Muscle of arm (tissue), 14 donors: ENCODE results near the gene KDM4F. TPM values are rescaled to one million over a fixed set of nuclear protein-coding genes. Genes with fewer than 3 reads are reported as not detected.
A peak's percentile ranks its signal among the peaks of the same experiment; 100 is the strongest.
"Not testable (repeated sequence)": the region's sequence is repeated elsewhere in the genome, so short reads cannot be mapped to it uniquely, and the experiment has no call there.

ENCODE experiments used
- DNase-seq: peaks from one replicate; pipeline ENCODE4 v3.0.0-alpha.2; 2013
- long read RNA-seq, 11 donors: transcript quantifications; one replicate each; lab custom pipeline, GENCODE V29; 2026
- polyA plus RNA-seq, 12 donors: library from polyadenylated mRNA; unstranded; fragments of 120-200 nt; gene quantifications; one replicate each; pipeline ENCODE4 v1.2.1, GENCODE V29; 2013; ENCODE audit not compliant: insufficient read length in 12 of 12

The KDM4F gene
- polyA plus RNA-seq = not detected
- long read RNA-seq, donor 1 = 0 reads
- long read RNA-seq, donor 2 = 0 reads
- long read RNA-seq, donor 3 = 0 reads
- long read RNA-seq, donor 4 = 0 reads
- long read RNA-seq, donor 5 = 0 reads
- long read RNA-seq, donor 6 = 0 reads
- long read RNA-seq, donor 7 = 0 reads
- long read RNA-seq, donor 8 = 0 reads
- long read RNA-seq, donor 9 = 0 reads
- long read RNA-seq, donor 10 = 0 reads
- long read RNA-seq, donor 11 = 0 reads

- not testable (repeated sequence) for DNase-seq
Observed at GRCh38 chr11:95049122-95049521, at the start of gene KDM4F. Gene KDM4F, plus strand, starts transcription at chr11:95049422.

GRCh38 chr11:95003716-95004115 is 45.5 kb upstream of the KDM4F start:
- DNase-seq = no peak

DNA sequence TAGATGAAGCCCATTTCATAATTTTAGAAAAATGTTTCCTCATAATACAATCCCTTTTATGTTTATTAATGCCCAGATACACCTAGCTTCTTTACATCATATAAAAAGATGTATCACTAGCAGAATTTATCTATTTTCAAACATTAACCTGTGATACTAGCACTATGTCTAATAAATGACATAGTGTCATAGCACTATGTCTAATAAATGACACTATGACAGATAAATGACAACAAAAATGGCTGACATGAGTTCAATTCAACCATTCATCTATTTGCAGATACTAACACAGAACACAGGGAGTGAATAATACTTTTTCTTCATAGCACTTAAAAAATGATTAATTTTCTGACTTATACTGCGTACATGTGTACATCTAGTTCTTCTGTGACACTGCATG is 43.6 kb upstream of the KDM4F start:
- DNase-seq = no peak

GRCh38 chr11:95011376-95011775 is 37.8 kb upstream of the KDM4F start:
- DNase-seq = no peak

DNA sequence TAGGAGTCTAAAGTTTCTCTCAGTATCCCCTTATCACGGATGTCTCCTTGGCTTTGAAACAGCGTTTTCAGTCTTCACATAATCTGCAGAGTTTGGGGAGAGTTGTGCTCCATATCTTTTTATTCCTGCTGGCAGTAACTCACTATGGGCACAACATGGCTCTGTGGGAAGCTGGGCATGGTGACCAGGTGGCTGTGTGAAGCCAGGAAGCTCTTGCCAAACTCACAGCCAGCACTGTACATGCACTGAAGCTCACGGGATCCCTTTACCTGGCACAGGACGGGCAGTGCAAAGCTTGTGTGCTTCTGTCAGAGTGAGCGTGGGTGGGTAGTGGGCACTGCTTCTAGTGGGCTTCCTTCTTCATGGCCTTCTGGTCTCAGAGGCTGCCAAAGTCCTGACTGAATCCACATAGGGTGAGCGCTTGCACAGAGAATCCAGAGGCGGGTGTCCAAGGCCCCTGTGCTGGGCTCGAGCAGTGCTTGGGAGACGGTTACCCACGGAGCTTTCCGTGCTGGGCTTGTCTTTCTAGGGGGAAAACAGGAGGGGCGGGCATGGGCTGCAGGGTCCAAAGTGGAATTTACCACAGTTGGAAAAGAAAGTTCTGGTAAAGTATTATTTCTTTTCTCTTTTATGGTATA is 34.9 kb upstream of the KDM4F start:
- no peak for DNase-seq

- DNase-seq = no peak
Observed at GRCh38 chr11:95016139-95016538, 33.1 kb upstream of the KDM4F start.

- DNase-seq = not testable (repeated sequence)
Observed at GRCh38 chr11:95021468-95021867, 27.8 kb upstream of the KDM4F start.

DNA sequence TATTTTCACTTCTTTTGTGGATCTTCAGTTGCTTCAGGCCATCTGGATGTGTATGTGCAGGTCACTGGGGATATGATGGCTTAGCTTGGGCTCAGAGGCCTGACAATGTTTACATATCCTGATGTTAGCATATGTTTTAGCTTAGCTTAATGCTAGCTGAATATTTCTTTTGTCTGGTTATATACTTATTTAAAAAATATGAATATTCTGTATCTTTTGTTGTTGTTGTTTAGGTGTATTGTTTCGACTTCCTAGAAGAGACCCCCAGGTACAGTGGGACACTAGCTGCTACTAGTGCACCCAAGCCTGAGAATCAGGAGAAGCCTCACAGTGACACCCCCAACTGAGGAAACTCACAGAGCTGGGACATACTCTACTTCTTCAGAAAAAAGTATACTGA is 24.3 kb upstream of the KDM4F start, which contains the start of gene KDM4E:
Gene KDM4E (plus strand): TSS at position 301 of the 400 bp plus-strand sequence. CDS start 300 bp downstream, outside the sequence.
- no peak for DNase-seq

DNA sequence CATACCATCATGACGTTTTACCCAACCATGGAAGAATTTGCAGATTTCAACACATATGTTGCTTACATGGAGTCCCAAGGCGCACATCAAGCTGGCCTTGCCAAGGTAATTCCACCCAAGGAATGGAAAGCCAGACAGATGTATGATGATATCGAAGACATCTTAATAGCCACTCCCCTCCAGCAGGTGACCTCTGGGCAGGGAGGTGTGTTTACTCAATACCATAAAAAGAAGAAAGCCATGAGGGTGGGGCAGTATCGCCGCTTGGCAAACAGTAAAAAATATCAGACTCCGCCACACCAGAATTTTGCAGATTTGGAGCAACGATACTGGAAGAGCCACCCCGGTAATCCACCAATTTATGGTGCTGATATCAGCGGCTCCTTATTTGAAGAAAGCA is 23.6 kb upstream of the KDM4F start:
- DNase-seq = not testable (repeated sequence)

DNA sequence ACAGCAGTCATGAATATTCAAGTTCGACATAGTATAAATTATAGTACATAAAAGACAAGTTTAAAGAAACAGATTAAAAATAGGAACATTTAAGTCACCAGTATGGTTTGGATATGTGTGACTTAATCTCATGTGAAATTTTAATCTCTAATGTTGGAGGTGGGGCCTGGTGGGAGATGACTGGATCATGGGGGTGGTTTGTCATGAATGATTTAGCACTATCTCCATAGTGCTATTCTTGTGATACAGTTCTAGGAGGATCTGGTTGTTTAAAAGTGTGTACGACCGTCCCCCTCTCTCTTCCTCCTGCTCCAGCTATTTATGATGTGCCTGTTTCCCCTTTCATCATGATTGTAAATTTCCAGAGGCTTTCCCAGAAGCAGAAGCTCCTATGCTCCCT is 20.9 kb upstream of the KDM4F start:
- DNase-seq = no peak

GRCh38 chr11:95033051-95033450 is 16.2 kb upstream of the KDM4F start:
- no peak for DNase-seq

DNA sequence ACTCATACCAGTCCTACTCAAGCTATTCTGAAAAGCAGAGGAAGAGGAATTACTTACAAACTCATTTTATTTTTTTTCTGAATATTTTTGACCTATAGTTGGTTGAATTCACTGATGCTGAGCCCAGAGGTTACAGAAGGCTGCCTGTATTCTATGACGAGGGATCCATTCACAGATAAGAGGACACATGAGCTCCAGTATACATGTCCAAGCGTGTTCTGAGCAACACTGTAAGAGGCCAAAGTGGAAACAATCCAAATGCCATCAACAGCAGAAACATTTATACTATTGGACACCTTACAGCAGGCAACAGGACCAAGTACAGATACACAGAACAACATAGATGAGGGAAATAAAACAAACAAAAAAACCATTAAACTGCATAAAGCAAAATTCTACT is 13.9 kb upstream of the KDM4F start:
- no peak for DNase-seq

DNA sequence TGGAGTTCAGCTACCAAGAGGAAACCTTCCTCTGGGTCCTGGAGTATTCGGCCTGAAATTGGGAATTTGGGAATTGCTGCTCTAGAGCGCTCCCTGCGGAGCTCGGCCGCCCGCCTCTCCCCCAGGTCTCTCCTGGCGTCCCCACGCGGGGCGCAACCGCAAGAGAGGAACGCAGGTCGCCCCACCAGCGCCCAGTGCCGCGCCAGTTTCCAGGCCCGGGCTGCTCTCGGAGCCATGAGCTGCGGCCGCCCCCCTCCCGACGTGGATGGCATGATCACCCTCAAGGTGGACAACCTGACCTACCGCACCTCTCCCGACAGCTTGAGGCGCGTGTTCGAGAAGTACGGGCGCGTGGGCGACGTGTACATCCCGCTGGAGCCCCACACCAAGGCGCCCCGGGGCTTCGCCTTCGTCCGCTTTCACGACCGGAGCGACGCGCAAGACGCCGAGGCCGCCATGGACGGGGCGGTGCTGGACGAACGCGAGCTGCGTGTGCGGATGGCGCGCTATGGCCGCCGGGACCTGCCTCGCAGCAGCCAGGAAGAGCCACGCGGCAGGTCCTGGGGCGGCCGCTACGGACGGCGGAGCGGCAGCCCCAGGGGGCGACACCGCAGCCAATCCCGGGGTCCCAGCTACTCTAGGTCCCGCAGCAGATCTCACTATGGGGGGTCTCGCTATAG is 11.7 kb upstream of the KDM4F start:
- peak; percentile 9 for DNase-seq

- no peak for DNase-seq
Observed at GRCh38 chr11:95042239-95042638, 7.0 kb upstream of the KDM4F start.

DNA sequence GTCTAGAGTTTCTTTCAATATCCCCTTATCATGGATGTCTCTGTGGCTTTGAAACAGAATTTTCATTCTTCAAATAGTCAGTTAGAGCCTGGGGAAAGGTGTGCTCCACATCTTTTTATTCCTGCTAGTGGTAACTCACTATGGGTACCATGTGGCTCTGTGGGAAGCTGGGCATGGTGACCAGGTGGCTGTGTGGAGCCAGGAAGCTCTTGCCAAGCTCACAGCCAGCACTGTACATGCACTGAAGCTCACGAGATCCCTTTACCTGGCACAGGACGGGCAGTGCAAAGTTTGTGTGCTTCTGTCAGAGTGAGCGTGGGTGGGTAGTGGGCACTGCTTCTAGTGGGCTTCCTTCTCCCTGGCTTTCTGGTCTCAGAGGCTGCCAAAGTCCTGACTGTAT is 6.3 kb upstream of the KDM4F start:
- no peak for DNase-seq

- no peak for DNase-seq
Observed at GRCh38 chr11:95044010-95044409, 5.2 kb upstream of the KDM4F start.

DNA sequence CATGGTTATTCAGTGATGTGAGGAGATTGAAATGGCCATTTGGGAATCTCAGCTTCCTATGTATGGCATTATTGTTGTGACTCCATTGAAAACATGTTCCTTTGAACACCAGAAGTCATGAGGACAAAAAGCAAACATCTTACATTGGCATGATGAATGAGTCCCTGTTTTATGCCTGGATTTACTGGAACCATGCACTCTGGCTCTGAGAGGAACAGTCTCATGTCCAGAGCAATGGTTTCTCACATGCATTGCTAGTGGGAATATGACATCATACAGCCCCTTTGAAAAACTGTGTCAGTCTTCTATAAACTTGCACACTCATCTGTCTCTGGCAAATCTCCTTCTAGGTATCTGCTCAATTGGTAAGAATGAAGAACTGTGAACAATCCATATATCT is 3.4 kb upstream of the KDM4F start:
- no peak for DNase-seq

GRCh38 chr11:95050595-95051202 is 1.5 kb downstream of the KDM4F start:
- DNase-seq = no peak

DNA sequence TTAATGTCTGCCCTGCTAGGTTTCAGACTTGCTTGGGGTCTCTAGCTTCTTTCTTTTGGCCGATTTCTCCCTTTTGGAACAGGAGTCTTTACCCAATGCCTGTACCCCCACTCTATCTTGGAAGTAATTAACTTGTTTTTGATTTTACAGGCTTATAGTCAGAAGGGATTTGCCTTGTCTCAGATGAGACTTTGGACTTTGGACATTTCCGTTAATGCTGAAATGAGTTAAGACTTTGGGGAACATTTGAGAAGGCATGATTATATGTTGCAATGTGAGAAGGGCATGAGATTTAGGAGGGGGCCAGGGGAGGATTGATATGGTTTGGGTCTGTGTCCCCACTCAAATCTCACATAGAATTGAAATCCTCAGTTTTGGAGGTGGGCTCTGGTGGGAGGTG is 5.1 kb downstream of the KDM4F start:
- no peak for DNase-seq

GRCh38 chr11:95055283-95055897 is 6.2 kb downstream of the KDM4F start:
- no peak for DNase-seq

GRCh38 chr11:95057959-95058358 is 8.7 kb downstream of the KDM4F start:
- DNase-seq = no peak

GRCh38 chr11:95058621-95059020 is 9.4 kb downstream of the KDM4F start:
- no peak for DNase-seq
